GM19193 (cell line): ENCODE measurements around the gene FLNB.

ENCODE experiments used
- POLR2A ChIP-seq: IDR thresholded peaks from 4 replicates; pipeline ENCODE4 v1.6.1; 2011; ENCODE audit not compliant: insufficient read depth, insufficient read length; ENCODE audit errors: extremely low read depth

FLNB gene

DNA sequence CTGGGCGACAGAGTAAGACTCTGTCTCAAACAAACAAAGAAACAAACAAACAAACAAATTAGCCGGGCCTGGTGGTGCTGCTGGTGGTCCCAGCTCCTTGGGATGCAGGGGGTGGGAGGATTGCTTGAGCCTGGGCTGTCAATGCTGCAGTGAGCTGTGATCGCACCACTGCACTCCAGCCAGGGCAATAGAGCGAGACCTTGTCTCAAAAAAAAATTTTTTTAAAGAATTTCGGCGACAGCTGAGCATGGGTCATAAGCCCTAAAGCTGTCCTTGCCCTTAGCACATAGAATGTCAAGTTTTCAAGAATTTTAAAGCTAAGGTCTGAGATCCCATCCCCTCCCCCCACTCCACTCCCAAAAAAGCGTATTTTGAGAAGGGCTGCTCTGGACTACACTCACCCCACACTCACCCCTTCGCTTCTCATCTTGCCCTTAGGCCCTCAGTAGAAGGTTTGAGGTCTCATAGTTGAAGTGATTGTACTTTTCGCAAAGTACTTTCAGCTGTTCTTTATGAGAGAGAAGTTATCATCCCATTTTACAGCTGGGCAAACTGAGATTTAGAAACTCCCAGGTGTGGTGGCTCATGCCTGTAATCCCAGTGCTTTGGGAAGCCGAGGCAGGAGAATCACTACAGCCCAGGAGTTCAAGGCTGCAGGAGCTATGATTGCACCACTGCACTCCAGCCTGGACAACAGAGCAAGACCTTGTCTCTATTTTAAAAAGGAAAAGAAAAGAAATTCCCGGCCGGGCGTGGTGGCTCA, 34.3 kb upstream of the FLNB start:
- TF ChIP-seq POLR2A: no peak

DNA sequence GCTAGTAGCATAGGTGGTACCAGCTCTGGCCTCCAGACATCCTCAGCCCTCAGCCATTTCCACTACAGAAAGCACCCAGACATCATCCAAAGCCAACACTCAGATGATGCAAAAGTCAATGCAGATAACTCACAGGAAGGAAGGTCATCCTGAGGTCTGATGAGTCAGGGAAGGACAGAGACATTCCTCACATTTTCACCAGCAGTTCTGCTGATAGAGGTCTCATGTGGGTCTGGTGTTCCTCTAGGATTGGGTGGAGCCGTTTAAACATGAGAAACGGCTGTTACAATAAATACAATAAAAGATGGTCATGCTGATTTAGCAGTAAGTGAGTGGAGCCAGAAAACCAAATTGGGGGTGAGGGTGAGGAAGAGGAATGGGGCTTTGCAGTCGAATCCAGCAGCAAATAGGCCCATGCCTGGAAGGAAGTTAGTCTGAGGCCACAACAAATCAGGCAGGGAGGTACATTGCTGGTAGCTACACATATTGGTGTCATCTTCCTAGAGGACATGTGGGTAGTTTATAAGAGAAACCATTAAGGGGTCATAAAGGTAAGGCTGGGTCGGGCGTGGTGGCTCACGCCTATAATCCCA, 33.3 kb upstream of the FLNB start:
- no peak for TF ChIP-seq POLR2A

DNA sequence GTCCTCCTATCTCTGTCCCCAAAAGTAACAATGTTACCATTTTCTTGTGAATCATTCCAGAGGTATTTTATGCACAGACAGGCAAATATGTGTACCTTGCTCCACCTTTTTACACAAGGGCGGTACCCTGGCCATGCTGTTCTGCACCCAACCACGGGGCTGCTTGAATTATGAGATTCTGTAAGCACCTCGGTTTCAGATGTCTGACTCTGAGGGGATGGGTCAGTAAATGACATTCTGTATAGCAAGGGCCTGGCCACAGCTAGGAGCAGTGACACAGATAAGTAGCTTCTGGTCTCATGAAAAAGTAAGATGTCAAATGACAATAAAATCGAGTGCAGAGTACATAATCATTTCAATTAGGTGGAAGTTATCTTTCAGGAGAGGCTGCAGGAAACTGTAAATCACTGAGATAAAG, 30.4 kb upstream of the FLNB start:
- no peak for TF ChIP-seq POLR2A

DNA sequence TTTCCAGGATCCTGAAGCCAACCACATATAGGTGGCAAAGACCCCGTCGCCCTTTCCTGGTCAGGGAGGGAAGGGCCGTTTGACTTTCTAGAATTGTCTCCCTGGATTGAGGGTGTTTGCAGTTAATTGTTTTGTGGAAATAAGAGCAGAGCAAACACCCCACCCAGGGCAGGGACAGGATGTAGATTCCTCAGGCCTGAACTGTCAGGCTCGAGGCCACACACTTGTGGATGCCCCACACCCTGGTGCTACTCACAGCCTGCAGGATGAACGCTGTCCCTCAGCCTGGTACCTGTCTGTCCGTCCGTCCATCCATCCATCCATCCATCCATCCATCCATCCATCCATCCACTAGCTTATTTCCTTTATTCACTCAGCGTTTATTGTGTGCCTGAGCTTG, 29.9 kb upstream of the FLNB start:
- no peak for TF ChIP-seq POLR2A

DNA sequence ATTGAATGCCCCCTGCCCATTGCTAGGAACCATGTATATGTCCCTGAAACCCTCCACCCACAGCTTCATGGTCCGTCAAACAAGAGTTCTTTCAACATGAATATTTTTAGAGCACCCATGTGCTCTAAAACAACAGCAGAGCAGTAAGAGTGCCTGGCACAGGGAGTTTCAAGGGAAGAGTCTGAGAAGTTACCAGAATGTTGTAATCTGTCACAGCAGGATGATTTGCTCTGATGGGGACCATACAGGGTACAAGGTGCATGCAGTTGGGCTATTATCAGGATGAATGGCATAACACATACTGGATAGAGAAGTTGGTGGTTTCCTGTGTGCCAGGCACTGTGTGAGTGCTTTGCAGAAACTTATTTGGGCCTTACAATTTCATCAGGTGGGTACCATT, 27.8 kb upstream of the FLNB start:
- TF ChIP-seq POLR2A: no peak

DNA sequence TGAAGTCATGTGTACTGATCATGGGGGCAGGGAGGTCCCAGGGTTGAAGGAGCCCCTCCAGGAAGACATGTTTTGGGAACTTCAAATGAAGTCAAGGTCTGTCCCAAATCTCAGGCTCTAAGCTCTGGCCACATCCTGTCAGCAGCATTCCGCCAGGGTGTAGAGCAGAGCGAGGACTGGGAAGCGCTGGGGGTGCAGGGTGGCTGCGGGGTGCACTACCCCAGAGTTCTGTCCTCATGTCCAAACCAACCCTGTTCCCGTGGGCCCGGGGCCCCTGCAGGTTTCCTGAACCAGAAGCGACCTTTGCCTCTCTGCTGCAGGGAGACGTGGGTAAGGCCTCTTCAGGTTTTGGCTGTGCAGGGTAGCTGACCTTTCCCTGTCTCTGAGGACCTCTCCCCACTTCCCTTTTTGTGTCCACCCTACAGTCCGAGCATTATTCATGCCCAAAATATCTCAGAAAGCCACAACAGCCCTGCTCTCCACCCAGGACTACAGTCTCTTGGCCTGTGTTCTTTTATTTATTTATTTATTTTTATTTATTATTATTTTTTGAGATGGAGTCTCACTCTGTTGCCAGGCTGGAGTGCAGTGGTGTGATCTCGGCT, 26.6 kb upstream of the FLNB start:
- TF ChIP-seq POLR2A: no peak

DNA sequence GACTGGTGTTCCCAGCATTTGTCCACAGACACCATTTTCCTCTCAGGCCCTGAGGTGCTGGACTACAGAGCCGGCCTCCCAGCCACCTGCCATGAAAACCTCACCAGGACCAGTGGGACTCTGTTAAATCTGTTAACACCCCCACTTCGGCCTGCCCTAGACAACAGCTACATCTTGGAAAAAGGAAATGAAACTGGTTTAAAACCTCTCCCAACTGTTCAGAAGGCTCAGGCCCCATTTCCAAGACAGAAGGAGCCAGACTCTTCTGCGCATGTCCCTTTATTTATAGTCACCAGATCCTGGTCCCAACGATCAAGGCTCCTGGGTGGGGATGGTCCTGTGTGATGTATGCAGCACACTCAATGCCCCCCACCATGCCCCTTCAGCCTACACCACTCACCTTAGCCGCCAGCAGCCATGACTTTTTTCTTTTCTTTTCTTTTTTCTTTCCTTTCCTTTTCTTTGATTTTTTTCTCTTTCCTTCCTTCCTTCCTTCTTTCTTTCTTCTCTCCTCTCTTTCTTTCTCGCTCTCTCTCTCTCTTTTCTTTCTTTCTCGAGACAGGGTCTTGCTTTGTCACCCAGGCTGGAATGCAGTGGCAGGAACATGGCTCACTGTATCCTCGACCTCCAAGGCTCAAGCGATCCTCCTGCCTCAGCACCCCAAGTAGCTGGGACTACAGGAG, 25.5 kb upstream of the FLNB start:
- TF ChIP-seq POLR2A: no peak

DNA sequence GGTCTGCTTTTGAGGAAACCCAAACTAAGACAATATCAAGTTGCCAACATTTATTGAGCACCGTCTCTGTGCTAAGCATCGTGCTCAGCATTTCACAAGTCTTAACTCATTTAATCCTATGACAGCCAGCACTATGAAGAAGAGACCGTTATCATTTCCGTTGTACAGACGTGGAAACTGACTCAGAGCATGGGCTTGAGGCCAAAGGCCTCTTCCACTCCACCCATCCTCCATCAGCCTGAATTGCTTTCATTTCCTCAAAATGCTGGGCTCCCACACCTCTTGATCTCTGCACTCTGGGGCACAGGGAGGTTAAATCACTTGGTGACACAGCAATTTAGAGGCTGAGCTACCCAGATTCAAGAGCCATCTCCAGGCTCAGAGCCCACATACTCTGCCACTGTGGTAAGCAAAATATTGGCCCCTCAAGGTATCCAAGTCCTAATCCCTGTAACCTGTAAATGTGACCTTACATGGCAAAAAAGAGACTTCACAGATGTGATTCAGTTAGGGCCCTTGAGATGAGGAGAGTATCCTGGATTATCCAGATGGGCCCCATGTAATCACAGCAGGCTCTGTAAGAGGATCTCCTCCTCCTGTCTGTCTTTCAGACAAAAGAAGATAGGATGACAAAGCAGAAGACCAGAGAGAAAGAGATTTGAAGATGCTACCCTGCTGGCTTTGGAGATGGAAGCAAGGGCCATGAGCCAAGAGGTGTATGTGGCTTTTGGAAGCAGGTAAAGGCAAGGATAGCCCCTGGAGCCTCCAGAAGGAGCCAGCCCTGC, 24.3 kb upstream of the FLNB start:
- TF ChIP-seq POLR2A: no peak

DNA sequence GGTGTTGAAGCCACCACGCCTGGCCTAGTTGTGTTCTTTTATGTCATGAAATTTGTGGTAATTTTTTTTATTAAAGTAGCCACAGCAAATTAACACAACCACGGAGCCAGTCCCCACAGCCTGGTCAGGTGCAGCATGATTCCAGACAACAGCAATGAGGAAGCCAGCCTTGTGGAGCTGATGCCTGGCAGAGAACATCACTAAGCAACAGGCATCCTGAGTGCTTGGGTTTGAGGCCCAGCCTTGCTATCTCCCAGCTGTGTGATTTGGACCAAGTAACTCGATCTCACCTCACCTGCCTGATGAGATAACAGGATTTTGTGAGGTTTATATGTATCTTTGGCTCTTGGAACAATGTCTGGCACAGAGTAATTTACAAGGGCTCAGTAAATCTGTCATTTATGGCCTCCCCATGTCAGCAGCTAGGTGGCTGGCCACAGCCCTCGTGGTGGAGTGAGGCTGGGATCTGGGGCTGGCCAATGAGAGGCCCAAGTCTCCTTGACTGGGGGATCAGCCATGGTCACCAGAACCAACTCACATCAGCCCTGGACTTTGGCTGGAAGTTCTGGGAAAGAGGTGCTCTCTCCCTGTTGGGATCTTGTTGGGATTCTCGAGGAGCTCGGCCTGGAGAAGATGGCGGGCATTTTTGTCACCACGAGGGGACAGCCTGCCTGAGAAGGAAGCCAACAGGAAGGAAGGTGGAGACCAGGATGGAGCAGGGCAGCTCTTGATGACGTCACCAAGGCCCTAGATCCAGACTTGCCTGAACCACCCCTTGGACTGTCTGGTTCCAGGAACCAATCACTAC, 22.8 kb upstream of the FLNB start:
- no peak for TF ChIP-seq POLR2A

DNA sequence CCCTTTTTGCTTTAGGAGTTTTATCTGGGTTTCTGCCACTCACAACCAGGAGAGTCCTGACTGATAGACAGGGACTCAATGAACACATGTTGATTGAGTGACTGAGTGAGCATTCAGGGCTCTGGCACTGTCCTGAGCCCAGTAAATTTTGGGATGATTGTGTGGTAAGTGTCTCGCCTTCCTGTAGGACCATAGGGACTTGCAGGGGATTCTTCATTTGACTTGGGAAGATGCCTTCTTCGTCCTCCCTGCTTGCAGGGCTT, 22.3 kb upstream of the FLNB start:
- TF ChIP-seq POLR2A: no peak

DNA sequence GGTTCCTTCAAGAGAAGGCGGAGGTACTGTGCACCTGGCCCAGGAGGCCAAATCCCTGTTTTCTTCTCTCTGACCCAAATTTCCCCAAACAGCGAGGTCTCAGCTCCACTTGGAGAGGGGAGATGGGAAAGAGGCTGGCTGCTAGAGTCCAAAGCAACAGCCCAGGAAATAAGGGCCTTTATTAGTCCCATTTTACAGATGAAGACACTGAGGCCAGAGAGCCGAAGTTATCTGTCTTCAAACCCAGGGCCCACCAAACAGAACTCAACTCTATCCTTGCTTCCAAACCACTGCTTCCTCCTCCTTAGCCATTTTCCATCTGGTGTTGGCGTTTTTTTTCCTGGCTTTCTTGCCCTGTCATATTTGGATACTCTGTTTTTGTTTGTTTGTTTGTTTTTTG, 22.0 kb upstream of the FLNB start:
- no peak for TF ChIP-seq POLR2A

DNA sequence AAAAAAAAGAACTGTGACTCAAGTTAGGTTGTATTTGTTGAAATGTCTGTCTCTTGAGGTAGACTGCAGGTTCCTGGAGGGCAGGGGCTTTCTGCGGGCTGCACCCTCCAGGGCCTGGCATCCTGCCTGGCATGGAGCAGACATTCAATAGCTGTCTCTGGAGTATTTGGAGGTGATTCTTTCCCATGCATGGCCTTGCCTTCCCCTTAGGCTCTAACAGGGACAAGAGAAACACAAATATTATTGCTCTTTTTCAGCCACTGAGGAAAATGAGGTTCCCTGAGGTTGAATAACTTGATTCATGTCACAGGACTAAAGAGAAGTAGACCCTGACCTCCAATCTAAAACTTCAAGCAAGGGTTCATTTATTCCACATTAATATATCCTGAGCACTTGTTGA, 18.6 kb upstream of the FLNB start:
- TF ChIP-seq POLR2A: no peak

DNA sequence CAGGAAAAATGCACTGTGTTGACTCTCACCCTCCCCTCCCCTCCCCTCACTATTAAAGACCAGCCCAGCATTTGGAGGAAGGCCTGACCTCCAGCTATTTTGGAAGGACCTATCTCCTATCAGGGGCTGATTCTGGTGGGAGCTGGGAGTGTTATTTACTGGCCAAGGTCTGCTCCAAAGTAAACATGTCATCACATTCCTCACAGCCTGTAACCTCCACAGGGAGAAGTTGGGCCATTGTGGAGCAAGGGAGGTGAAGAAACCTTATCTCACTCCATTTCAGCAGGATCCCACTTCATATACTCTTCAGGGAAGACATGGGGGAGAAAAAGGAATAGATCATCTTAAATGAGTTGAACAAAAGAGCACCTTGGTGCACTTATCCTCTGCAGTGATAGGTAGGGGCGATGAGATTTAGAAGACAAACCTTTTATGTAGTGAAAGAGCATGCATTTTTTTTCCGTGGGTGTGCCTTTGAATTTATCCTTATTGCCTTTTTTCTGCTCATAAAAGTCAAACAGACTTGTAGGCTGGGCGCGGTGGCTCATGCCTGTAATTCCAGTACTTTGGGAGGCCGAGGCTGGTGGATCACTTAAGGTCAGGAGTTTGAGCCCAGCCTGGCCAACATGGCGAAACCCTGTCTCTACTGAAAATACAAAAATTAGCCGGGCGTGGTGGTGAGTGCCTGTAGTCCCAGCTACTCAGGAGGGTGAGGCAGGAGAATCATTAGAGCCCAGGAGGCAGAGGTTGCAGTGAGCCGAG, 15.6 kb upstream of the FLNB start:
- TF ChIP-seq POLR2A: no peak

DNA sequence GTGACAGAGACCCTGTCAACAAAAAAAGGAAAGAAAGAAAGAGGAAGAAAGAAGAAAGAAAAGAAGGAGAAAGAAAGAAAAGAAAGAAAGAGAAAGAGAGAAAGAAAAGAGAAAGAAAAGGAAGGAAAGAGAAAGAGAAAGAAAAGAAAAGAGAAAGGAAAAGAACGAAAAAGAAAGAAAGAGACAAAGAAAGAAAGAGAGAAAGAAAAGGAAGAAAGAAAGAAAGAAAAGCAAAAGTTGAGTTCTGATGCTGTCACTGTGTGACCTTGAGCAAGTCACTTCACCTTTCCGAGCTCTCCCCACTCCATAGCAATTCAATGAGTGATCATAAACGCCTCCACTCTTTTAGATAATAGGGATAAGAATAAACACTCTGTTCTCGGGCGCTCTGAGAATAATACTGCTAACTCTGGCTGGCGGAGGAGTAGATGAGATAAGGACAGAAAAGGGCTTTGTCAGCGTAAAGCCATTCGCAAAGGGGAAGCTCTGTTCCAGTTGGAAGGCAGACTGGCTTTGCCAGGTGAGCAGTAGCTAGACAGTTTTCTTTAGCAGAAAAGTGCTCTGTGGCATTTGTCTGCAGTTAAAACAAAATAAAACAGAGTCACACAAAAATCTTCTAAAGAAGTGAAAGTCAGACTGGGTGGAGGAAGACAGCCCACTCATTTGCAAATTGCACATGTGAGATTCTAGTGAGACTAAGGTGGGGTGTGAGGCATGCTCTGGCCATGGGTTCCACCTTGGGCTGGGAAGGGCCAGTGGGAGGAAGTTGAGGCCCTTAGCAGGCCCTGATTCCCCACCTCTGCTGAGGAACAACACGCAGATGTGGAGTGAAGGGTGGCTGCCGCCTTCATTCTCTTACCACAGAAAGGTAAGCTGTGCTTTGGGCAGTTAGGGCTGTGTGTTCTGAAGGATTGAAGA, 9.6 kb upstream of the FLNB start:
- no peak for TF ChIP-seq POLR2A
